HepG2 (cell line): Measurements from ENCODE around the gene GGACT. TPM values are rescaled to one million over a fixed set of nuclear protein-coding genes. Genes with fewer than 3 reads are reported as not detected.

Experiments
- CAMTA2 ChIP-seq: sonication (generic); formaldehyde crosslinking; IDR thresholded peaks from 2 replicates; pipeline ENCODE4 v1.4.0; 2020; ENCODE audit warnings: mild to moderate bottlenecking, missing genetic modification reagents, borderline replicate concordance
- CREB3 ChIP-seq: sonication (generic); formaldehyde crosslinking; IDR thresholded peaks from 2 replicates; pipeline ENCODE4 v1.5.0; 2020; ENCODE audit warnings: missing genetic modification reagents
- GTF2F1 ChIP-seq: fragments of 150-350 bp; IDR thresholded peaks from 2 replicates; pipeline ENCODE4 v1.6.1; 2014; ENCODE audit warnings: low read length
- HOMEZ ChIP-seq: IDR thresholded peaks from 2 replicates; pipeline ENCODE4 v1.6.1; 2016; ENCODE audit warnings: low read depth
- NFYB ChIP-seq: sonication (generic); formaldehyde crosslinking; IDR thresholded peaks from 2 replicates; pipeline ENCODE4 v1.4.0; 2020; ENCODE audit warnings: missing genetic modification reagents
- NKX3-1 ChIP-seq: sonication (generic); formaldehyde crosslinking; IDR thresholded peaks from 2 replicates; pipeline ENCODE4 v1.5.0; 2020; ENCODE audit warnings: missing genetic modification reagents
- NR0B2 ChIP-seq: sonication (generic); formaldehyde crosslinking; IDR thresholded peaks from 2 replicates; pipeline ENCODE4 v1.4.0; 2020; ENCODE audit warnings: mild to moderate bottlenecking, missing genetic modification reagents
- PHF20 ChIP-seq: sonication (generic); formaldehyde crosslinking; IDR thresholded peaks from 2 replicates; pipeline ENCODE4 v1.5.0; 2020; ENCODE audit warnings: mild to moderate bottlenecking, missing genetic modification reagents
- REPIN1 ChIP-seq: sonication (generic); formaldehyde crosslinking; IDR thresholded peaks from 2 replicates; pipeline ENCODE4 v1.8.0; 2022; ENCODE audit warnings: missing genetic modification reagents, low read depth, mild to moderate bottlenecking, borderline replicate concordance
- SKIL ChIP-seq: sonication (generic); formaldehyde crosslinking; IDR thresholded peaks from 2 replicates; pipeline ENCODE4 v1.8.0; 2022; ENCODE audit warnings: missing genetic modification reagents, mild to moderate bottlenecking, moderate library complexity, borderline replicate concordance
- SNAPC5 ChIP-seq: sonication (generic); formaldehyde crosslinking; IDR thresholded peaks from 2 replicates; pipeline ENCODE4 v1.8.1; 2023; ENCODE audit warnings: mild to moderate bottlenecking, missing genetic modification reagents, borderline replicate concordance
- SP1 ChIP-seq, 2 experiments: fragments of 450-650 bp in 1 of 2; sonication (generic) in 1 of 2; formaldehyde crosslinking in 1 of 2; IDR thresholded peaks; 2 replicates each; pipeline versions ENCODE4 v1.4.0 to v1.6.1; 2016 to 2020; ENCODE audit warnings: missing genetic modification reagents in 1 of 2
- SRF ChIP-seq: IDR thresholded peaks from 2 replicates; pipeline ENCODE4 v1.6.1; 2011; ENCODE audit warnings: mild to moderate bottlenecking, low read depth, low read length, moderate library complexity
- SRSF4 ChIP-seq: fragments of 200-400 bp; formaldehyde crosslinking; IDR thresholded peaks from one replicate; pipeline ENCODE4 v1.6.1; 2018; ENCODE audit warnings: mild to moderate bottlenecking, low read depth, low read length, moderate library complexity; ENCODE audit not compliant: poor library complexity, severe bottlenecking
- SRY ChIP-seq: sonication (generic); formaldehyde crosslinking; IDR thresholded peaks from 2 replicates; pipeline ENCODE4 v1.8.0; 2022; ENCODE audit warnings: mild to moderate bottlenecking, missing genetic modification reagents
- TFDP1 ChIP-seq: IDR thresholded peaks from 2 replicates; pipeline ENCODE4 v1.6.1; 2016; ENCODE audit warnings: missing compliant biosample characterization, missing genetic modification reagents, borderline replicate concordance
- ZBTB1 ChIP-seq: sonication (generic); formaldehyde crosslinking; IDR thresholded peaks from 2 replicates; pipeline ENCODE4 v1.4.0; 2020; ENCODE audit warnings: missing genetic modification reagents, borderline replicate concordance
- ZFP1 ChIP-seq: IDR thresholded peaks from 2 replicates; pipeline ENCODE4 v1.6.1; 2016
- ZNF18 ChIP-seq: sonication (generic); formaldehyde crosslinking; IDR thresholded peaks from 2 replicates; pipeline ENCODE4 v1.8.0; 2022; ENCODE audit warnings: mild to moderate bottlenecking, missing genetic modification reagents; ENCODE audit not compliant: insufficient replicate concordance
- ZNF382 ChIP-seq: sonication (generic); formaldehyde crosslinking; IDR thresholded peaks from 2 replicates; pipeline ENCODE4 v1.5.0; 2020; ENCODE audit warnings: missing genetic modification reagents, mild to moderate bottlenecking, borderline replicate concordance
- ZNF530 ChIP-seq: sonication (generic); formaldehyde crosslinking; IDR thresholded peaks from 2 replicates; pipeline ENCODE4 v1.5.0; 2020; ENCODE audit warnings: low read depth, mild to moderate bottlenecking, missing genetic modification reagents
- ZNF619 ChIP-seq: sonication (generic); formaldehyde crosslinking; IDR thresholded peaks from 2 replicates; pipeline ENCODE4 v1.4.0; 2020; ENCODE audit warnings: mild to moderate bottlenecking, missing genetic modification reagents
- ZNF652 ChIP-seq: IDR thresholded peaks from 2 replicates; pipeline ENCODE4 v1.6.1; 2016; ENCODE audit warnings: low read depth, borderline replicate concordance
- ZNF792 ChIP-seq: IDR thresholded peaks from 2 replicates; pipeline ENCODE4 v1.6.1; 2016
- polyA plus RNA-seq, 8 experiments: library from polyadenylated mRNA; depleted of rRNA in 3 of 8; stranded (reverse) in 7 of 8; unstranded in 1 of 8; fragments of >200 nt; fragmentation: Illumina TruSeq in 4 of 8; extraction: Trizol in 4 of 8; gene quantifications; 2 replicates each; pipeline versions ENCODE4 v1.2.1 to v1.2.3, GENCODE V29; 2011 to 2016; ENCODE audit warnings: low read depth in 4 of 8, missing spikeins in 1 of 8, mixed read lengths in 1 of 8; ENCODE audit not compliant: insufficient read depth in 1 of 8
- total RNA-seq, 5 experiments: library from RNA; depleted of rRNA; stranded (reverse); fragments of >200 nt; fragmentation: Illumina TruSeq; extraction: Trizol; gene quantifications; 2 replicates each; pipeline ENCODE4 v1.2.3, GENCODE V29; 2016; ENCODE audit warnings: low read depth in 1 of 5

Gene GGACT
- total and polyA plus RNA-seq, 2 of the 13 experiments (the other 11 are each of a cell fraction or from before 2014, with no cell fraction given) = 1.7 to 1.9 TPM

GRCh38 chr13:100517135-100517534 is 71.5 kb downstream of the GGACT start (continued):
- no peak for TF ChIP-seq TFDP1 (CRISPR knock-in tag)
- no peak for TF ChIP-seq SRSF4
- no peak for TF ChIP-seq ZNF792 (CRISPR knock-in tag)
- no peak for TF ChIP-seq SP1 (IDR thresholded peaks at IDR 0.05)
- no peak for TF ChIP-seq SP1 (CRISPR knock-in tag; IDR thresholded peaks at IDR 0.05)
- TF ChIP-seq NR0B2 (CRISPR knock-in tag) = no peak
- TF ChIP-seq CAMTA2 = no peak
- no peak for TF ChIP-seq SKIL (CRISPR knock-in tag)
- TF ChIP-seq SRY = no peak
- no peak for TF ChIP-seq PHF20 (CRISPR knock-in tag)
- no peak for TF ChIP-seq SNAPC5 (CRISPR knock-in tag)
- no peak for TF ChIP-seq ZFP1 (CRISPR knock-in tag)
- peak; percentile 47; the same call in 1 of the 2 replicates for TF ChIP-seq HOMEZ (CRISPR knock-in tag)
- no peak for TF ChIP-seq CREB3 (CRISPR knock-in tag)
- no peak for TF ChIP-seq NFYB
- no peak for TF ChIP-seq GTF2F1
- TF ChIP-seq ZNF530 (CRISPR knock-in tag) = no peak
- TF ChIP-seq NKX3-1 (CRISPR knock-in tag) = no peak
- TF ChIP-seq ZNF382 (CRISPR knock-in tag) = no peak
- no peak for TF ChIP-seq ZBTB1 (CRISPR knock-in tag)
- no peak for TF ChIP-seq ZNF652 (CRISPR knock-in tag)
- no peak for TF ChIP-seq ZNF18 (CRISPR knock-in tag)
- no peak for TF ChIP-seq SRF
- no peak for TF ChIP-seq REPIN1 (CRISPR knock-in tag)
- no peak for TF ChIP-seq ZNF619
